H1 (cell line): ENCODE results near the gene TGFB1I1. TPM values are rescaled to one million over a fixed set of nuclear protein-coding genes. Genes with fewer than 3 reads are reported as not detected.

Source experiments
- CTCF ChIA-PET: fragments of 300-600 bp; sonication (Branson Sonifier 250); formaldehyde crosslinking; loops from one replicate; lab custom pipeline; 2021; ENCODE audit not compliant: partially characterized antibody; lab: Charles Lee
- POLR2A ChIA-PET: fragments of 300-600 bp; sonication (Branson Sonifier 250); formaldehyde crosslinking; loops from one replicate; lab custom pipeline; 2021; ENCODE audit warnings: inconsistent platforms; ENCODE audit not compliant: partially characterized antibody; lab: Charles Lee
- DNase-seq, 2 experiments: peaks; one replicate each; pipeline versions ENCODE4 v3.0.0 to v3.0.0-alpha.2; 2010 to 2022; ENCODE audit warnings: low spot score in 2 of 2, low read depth in 1 of 2, mixed read lengths in 1 of 2
- FAIRE-seq: peaks from 2 replicates; lab custom pipeline; 2011; peaks lifted over from hg19 to GRCh38; lab: Jason Lieb, UNC
- H2AFZ ChIP-seq: 2 replicates; pipeline ENCODE4 v1.8.1; 2012; ENCODE audit warnings: low read length, inconsistent platforms
- H2AK5ac ChIP-seq: 2 replicates; pipeline ENCODE4 v1.6.1; 2013; ENCODE audit warnings: low read depth, low read length
- H2BK120ac ChIP-seq: replicated peaks from 2 replicates; pipeline ENCODE3; 2013; ENCODE audit warnings: low read depth, low read length, inconsistent platforms
- H2BK12ac ChIP-seq: 2 replicates; pipeline ENCODE4 v1.6.1; 2013; ENCODE audit warnings: low read depth, low read length
- H2BK15ac ChIP-seq: 2 replicates; pipeline ENCODE4 v1.6.1; 2013; ENCODE audit warnings: low read length
- H2BK20ac ChIP-seq: 2 replicates; pipeline ENCODE4 v1.6.1; 2013; ENCODE audit warnings: low read length
- H2BK5ac ChIP-seq: 2 replicates; pipeline ENCODE4 v1.6.1; 2013; ENCODE audit warnings: low read depth, low read length
- H3K14ac ChIP-seq: 2 replicates; pipeline ENCODE4 v1.6.1; 2013; ENCODE audit warnings: inconsistent platforms; ENCODE audit not compliant: insufficient read length
- H3K18ac ChIP-seq: 2 replicates; pipeline ENCODE4 v1.6.1; 2013; ENCODE audit warnings: low read length; ENCODE audit errors: extremely low read depth
- H3K23ac ChIP-seq: 2 replicates; pipeline ENCODE4 v1.6.1; 2013; ENCODE audit warnings: inconsistent platforms; ENCODE audit not compliant: insufficient read length
- H3K23me2 ChIP-seq: 2 replicates; pipeline ENCODE4 v1.6.1; 2013; ENCODE audit warnings: low read depth, low read length
- H3K27ac ChIP-seq: 2 replicates; pipeline ENCODE4 v1.6.1; 2011; ENCODE audit warnings: low read depth, low read length, inconsistent platforms
- H3K27me3 ChIP-seq, 4 experiments: replicated peaks in 1 of 4; 1 replicate in 1 of 4; 2 replicates in 3 of 4; pipeline versions ENCODE4 v1.6.1 to v1.8.1; 2011 to 2013; ENCODE audit warnings: low read length in 3 of 4, mild to moderate bottlenecking in 3 of 4, inconsistent platforms in 2 of 4, mixed read lengths in 2 of 4, moderate library complexity in 1 of 4; ENCODE audit not compliant: control insufficient read depth in 3 of 4, insufficient read depth in 3 of 4; ENCODE audit errors: extremely low read depth in 1 of 4
- H3K36me3 ChIP-seq, 4 experiments: 2 replicates each; pipeline versions ENCODE4 v1.6.1 to v1.8.1; 2011 to 2013; ENCODE audit warnings: mild to moderate bottlenecking in 4 of 4, low read length in 3 of 4, moderate library complexity in 2 of 4, control low read depth in 1 of 4, inconsistent platforms in 1 of 4; ENCODE audit not compliant: insufficient read depth in 4 of 4, control insufficient read depth in 2 of 4
- H3K4ac ChIP-seq: replicated peaks from 2 replicates; pipeline ENCODE3; 2013; ENCODE audit warnings: low read length, low read depth, mixed read lengths, inconsistent platforms; ENCODE audit not compliant: insufficient read length
- H3K4me1 ChIP-seq, 4 experiments: replicated peaks in 1 of 4; 1 replicate in 1 of 4; 2 replicates in 3 of 4; pipeline versions ENCODE4 v1.6.1 to v1.8.1; 2011 to 2013; ENCODE audit warnings: low read length in 3 of 4, inconsistent platforms in 2 of 4, mixed read lengths in 1 of 4; ENCODE audit not compliant: insufficient read depth in 4 of 4, control insufficient read depth in 3 of 4
- H3K4me2 ChIP-seq, 2 experiments: 2 replicates each; pipeline versions ENCODE4 v1.6.1 to v1.8.1; 2011 to 2013; ENCODE audit warnings: low read depth in 2 of 2, low read length in 2 of 2, control low read depth in 1 of 2, inconsistent platforms in 1 of 2, mild to moderate bottlenecking in 1 of 2; ENCODE audit not compliant: insufficient read depth in 1 of 2
- H3K4me3 ChIP-seq, 4 experiments: fragments of 200-600, 300-600 bp in 1 of 4; sonication (generic), shearing (Covaris generic), sonication (Bioruptor Twin) in 1 of 4; 2 replicates each; pipeline versions ENCODE4 v1.5.1 to v1.8.1; 2011 to 2016; ENCODE audit warnings: low read length in 4 of 4, low read depth in 3 of 4, control low read depth in 2 of 4, inconsistent platforms in 2 of 4, mild to moderate bottlenecking in 2 of 4, mixed read lengths in 1 of 4, moderate library complexity in 1 of 4; ENCODE audit not compliant: insufficient read depth in 2 of 4; ENCODE audit errors: extremely low read depth in 1 of 4
- H3K56ac ChIP-seq: replicated peaks from 2 replicates; pipeline ENCODE3; 2013; ENCODE audit warnings: low read depth, mild to moderate bottlenecking, mixed read lengths, low read length, inconsistent platforms; ENCODE audit not compliant: insufficient read length
- H3K79me1 ChIP-seq: 2 replicates; pipeline ENCODE4 v1.6.1; 2013; ENCODE audit warnings: low read depth, low read length, control low read depth
- H3K79me2 ChIP-seq, 2 experiments: 2 replicates each; pipeline versions ENCODE4 v1.6.1 to v1.8.1; 2012 to 2013; ENCODE audit warnings: low read length in 2 of 2, mild to moderate bottlenecking in 2 of 2, inconsistent platforms in 1 of 2; ENCODE audit not compliant: insufficient read depth in 2 of 2, control insufficient read depth in 1 of 2
- H3K9ac ChIP-seq, 4 experiments: replicated peaks in 1 of 4; 1 replicate in 1 of 4; 2 replicates in 3 of 4; pipeline versions ENCODE4 v1.6.1 to v1.8.1; 2011 to 2013; ENCODE audit warnings: low read depth in 3 of 4, low read length in 3 of 4, control low read depth in 2 of 4, mild to moderate bottlenecking in 2 of 4, moderate library complexity in 2 of 4, inconsistent platforms in 1 of 4; ENCODE audit errors: extremely low read depth in 1 of 4
- H3K9me3 ChIP-seq, 2 experiments: 2 replicates each; pipeline versions ENCODE4 v1.6.1 to v1.8.1; 2012 to 2013; ENCODE audit warnings: mild to moderate bottlenecking in 2 of 2, moderate library complexity in 2 of 2, control low read depth in 1 of 2, inconsistent platforms in 1 of 2, low read depth in 1 of 2, low read length in 1 of 2, mixed read lengths in 1 of 2; ENCODE audit not compliant: insufficient read depth in 2 of 2
- H4K20me1 ChIP-seq, 2 experiments: replicated peaks in 1 of 2; 2 replicates each; pipeline versions ENCODE3 to v1.8.1; 2011 to 2013; ENCODE audit warnings: inconsistent platforms in 2 of 2, low read length in 2 of 2, mild to moderate bottlenecking in 1 of 2; ENCODE audit not compliant: insufficient read depth in 2 of 2, control insufficient read depth in 1 of 2
- H4K5ac ChIP-seq: 2 replicates; pipeline ENCODE4 v1.6.1; 2013; ENCODE audit warnings: low read length, low read depth, mixed read lengths, inconsistent platforms; ENCODE audit not compliant: insufficient read length
- H4K8ac ChIP-seq: 2 replicates; pipeline ENCODE4 v1.8.0; 2013; ENCODE audit warnings: mild to moderate bottlenecking, moderate library complexity, low read length, inconsistent platforms; ENCODE audit not compliant: insufficient read depth; ENCODE audit errors: extremely low read depth
- H4K91ac ChIP-seq: replicated peaks from 2 replicates; pipeline ENCODE3; 2013; ENCODE audit warnings: low read length, mixed read lengths, inconsistent platforms; ENCODE audit not compliant: insufficient read length
- ASH2L ChIP-seq: fragments of 200-600, 300-600 bp; sonication (generic); IDR thresholded peaks from one replicate; pipeline ENCODE4 v1.7.1; 2017; ENCODE audit warnings: low read length
- EZH2 ChIP-seq: fragments of 200-600 bp; sonication (generic); IDR thresholded peaks from 2 replicates; pipeline ENCODE4 v1.7.1; 2012; ENCODE audit warnings: low read depth, mild to moderate bottlenecking, moderate library complexity, low read length, inconsistent platforms; ENCODE audit not compliant: severe bottlenecking
- HDAC6 ChIP-seq: IDR thresholded peaks from one replicate; pipeline ENCODE4 v1.7.1; 2012; ENCODE audit warnings: low read depth, mild to moderate bottlenecking, inconsistent platforms, low read length, moderate library complexity
- NANOG ChIP-seq: IDR thresholded peaks from 2 replicates; pipeline ENCODE4 v1.6.1; 2011; ENCODE audit warnings: low read length, low read depth, mild to moderate bottlenecking, inconsistent platforms; ENCODE audit not compliant: insufficient read depth, poor library complexity, severe bottlenecking
- POLR2A ChIP-seq, 2 experiments: IDR thresholded peaks; 1 replicate in 1 of 2; 2 replicates in 1 of 2; pipeline ENCODE4 v1.6.1; 2011; ENCODE audit warnings: low read depth in 2 of 2, low read length in 2 of 2, mild to moderate bottlenecking in 2 of 2; ENCODE audit errors: control extremely low read depth in 1 of 2
- RBBP5 ChIP-seq: IDR thresholded peaks from 2 replicates; pipeline ENCODE4 v1.7.1; 2012; ENCODE audit warnings: low read depth, mild to moderate bottlenecking, inconsistent platforms, low read length, moderate library complexity, borderline replicate concordance
- RNF2 ChIP-seq: fragments of 200-900, 300-1000 bp; sonication (generic); IDR thresholded peaks from 2 replicates; pipeline ENCODE4 v1.7.1; 2016; ENCODE audit warnings: borderline replicate concordance, low read depth, mild to moderate bottlenecking, antibody characterized with exemption, low read length; ENCODE audit not compliant: poor library complexity, severe bottlenecking; ENCODE audit errors: missing control alignments
- SRF ChIP-seq: IDR thresholded peaks from 2 replicates; pipeline ENCODE4 v1.6.1; 2011; ENCODE audit warnings: mild to moderate bottlenecking, low read depth, low read length, moderate library complexity
- TAF1 ChIP-seq: IDR thresholded peaks from 2 replicates; pipeline ENCODE4 v1.6.1; 2011; ENCODE audit warnings: mild to moderate bottlenecking, low read depth, low read length
- TBP ChIP-seq: IDR thresholded peaks from 2 replicates; pipeline ENCODE4 v1.6.1; 2011; ENCODE audit warnings: low read depth, low read length, improper control_type of control experiment
- WGBS, 2 experiments: shearing (Covaris generic) in 1 of 2; methylation state at CpG; one replicate each; pipeline versions ENCODE4 v1.1.6 to v1.1.7; 2013 to 2015; ENCODE audit warnings: low lambda C conversion rate in 2 of 2, mixed read lengths in 2 of 2, inconsistent platforms in 1 of 2, low coverage in 1 of 2, missing lambda C conversion rate in 1 of 2; ENCODE audit not compliant: insufficient replicate concordance in 2 of 2, insufficient coverage in 1 of 2, insufficient read length in 1 of 2; ENCODE audit errors: extremely low coverage in 1 of 2, missing lambda C conversion rate in 1 of 2; 5-methylcytosine and 5-hydroxymethylcytosine counted together
- polyA plus RNA-seq, 7 experiments: library from polyadenylated mRNA; depleted of rRNA in 3 of 7; stranded (reverse) in 5 of 7; unstranded in 2 of 7; fragments of >200 nt in 5 of 7; fragments of 200-250 nt in 2 of 7; gene quantifications; 1 replicate in 5 of 7; 2 replicates in 1 of 7; 4 replicates in 1 of 7; pipeline versions ENCODE4 v1.2.1 to v1.2.3, GENCODE V29; 2011 to 2013; ENCODE audit warnings: missing spikeins in 2 of 7, mixed read lengths in 2 of 7
- total RNA-seq: library from RNA; stranded (reverse); fragmentation: NEBNext Ultra II Directional; extraction: Animal tissue kit (Norgen Biotek cat#: 25700); gene quantifications from 2 replicates; pipeline ENCODE4 v1.2.1, GENCODE V29; 2021

Gene TGFB1I1
- total and polyA plus RNA-seq, 2 of the 8 experiments (the other 6 are each of a cell fraction or from before 2014, with no cell fraction given), result 5.6 to 5.8 TPM

DNA sequence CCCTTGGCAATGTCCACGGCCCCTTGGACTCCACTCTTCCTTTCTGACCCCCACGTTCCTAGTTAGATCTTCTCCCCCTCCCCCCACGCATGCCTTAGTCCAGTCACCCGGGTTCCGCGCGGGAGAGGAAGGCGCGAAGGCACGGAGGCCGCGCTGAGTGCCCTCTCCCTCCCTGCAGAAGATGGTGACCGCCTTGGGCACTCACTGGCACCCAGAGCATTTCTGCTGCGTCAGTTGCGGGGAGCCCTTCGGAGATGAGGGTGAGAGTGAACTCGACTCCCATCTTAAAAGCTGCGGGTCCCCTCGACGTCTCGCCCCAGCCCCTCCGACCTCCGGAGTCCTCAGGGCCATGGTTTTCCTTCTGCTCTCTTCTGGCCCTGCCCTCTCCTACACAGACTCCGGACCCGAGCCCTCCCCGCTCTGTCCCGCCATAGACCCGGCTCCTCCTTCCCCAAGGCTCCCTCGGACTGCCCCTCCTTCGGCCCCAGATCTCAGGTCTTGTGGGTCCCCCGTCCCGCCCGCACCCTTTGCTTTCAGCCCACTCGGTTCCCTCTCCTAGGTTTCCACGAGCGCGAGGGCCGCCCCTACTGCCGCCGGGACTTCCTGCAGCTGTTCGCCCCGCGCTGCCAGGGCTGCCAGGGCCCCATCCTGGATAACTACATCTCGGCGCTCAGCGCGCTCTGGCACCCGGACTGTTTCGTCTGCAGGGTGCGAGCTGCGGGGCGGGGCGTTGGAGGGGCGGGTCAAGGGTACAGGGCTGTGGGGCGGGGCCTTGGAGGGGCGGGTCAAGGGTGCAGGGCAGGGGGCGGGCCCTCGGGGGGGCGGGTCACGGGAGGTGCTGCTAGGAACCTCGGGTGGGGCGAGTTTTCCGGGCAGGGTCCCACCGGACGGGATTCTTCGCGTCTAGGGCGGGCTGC lies 4.6 kb downstream of the TGFB1I1 start:
- Histone ChIP-seq H3K27me3 (peaks cover 2 to 49% (median 35%) of the 10 kb centered on the region in 4 experiments), H2BK120ac (no peak overlapping the region), H3K79me2 (no peaks in the 10 kb centered on the region), H2BK12ac (peak overlapping the region; percentile 39; the same call in 1 of the 2 replicates), H3K9ac (no peak overlapping the region; a peak in 1 of 7 replicates), H3K4me2 (peak overlapping the region; percentile 62 to 99), H4K5ac (peak overlapping the region; percentile 41), H2BK15ac (no peak overlapping the region), H4K8ac (peak overlapping the region; percentile 71), H3K14ac (no peak overlapping the region), H3K23ac (no peak overlapping the region), H3K4me3 (peak overlapping the region; percentile 54 to 79 (median 64)), H2AK5ac (no peak overlapping the region), H3K56ac (peak overlapping the region; percentile 24), H3K4me1 (peaks cover 0 to 8% (median 3%) of the 10 kb centered on the region in 4 experiments; a peak in 5 of 7 replicates), H3K9me3 (no peaks in the 10 kb centered on the region), H4K91ac (peak overlapping the region; percentile 82), H3K4ac (peak overlapping the region; percentile 28), H3K27ac (no peak overlapping the region), H2BK5ac (no peak overlapping the region), H3K18ac (peak overlapping the region; percentile 62), H2AFZ (peak overlapping the region; percentile 43; the same call in 1 of the 2 replicates), H3K23me2 (peaks cover 19% of the 10 kb centered on the region; the same call in 1 of the 2 replicates), H4K20me1 (peaks cover 0 to 4% of the 10 kb centered on the region in 2 experiments), H2BK20ac (no peak overlapping the region), H3K36me3 (no peaks in the 10 kb centered on the region), H3K79me1 (no peaks in the 10 kb centered on the region)
- FAIRE-seq, result no peak
- CTCF ChIA-PET, result interaction anchor here (0.6 to 5.1 kb wide), 11 partner anchors 11 to 432 kb away, joined by 3 to 35 read pairs (median 5); partner anchors contain the start of gene ARMC5
- 5% methylated on average over 23 of the region's 68 CpGs; no CpG with 5 or more reads in 1 of the 2 experiments for WGBS, 2 experiments
- peak in 1 of 2 experiments; percentile 86 for DNase-seq
- POLR2A ChIA-PET, result interaction anchor here (0.7 to 6.0 kb wide), 9 partner anchors 11 to 296 kb away, joined by 3 to 40 read pairs (median 4); partner anchors contain the start of genes ARMC5, FUS, RUSF1 and ZNF843
- TF ChIP-seq RBBP5 (no peak; the same call in 1 of the 2 replicates), TBP (peak; percentile 62; the same call in 1 of the 2 replicates), POLR2A (IDR thresholded peaks at IDR 0.05; ENCODE audit: control extremely low read depth in 1 of 2, low read depth in 2 of 2, low read length in 2 of 2) (peak in 1 of 2 experiments; percentile 77; a peak in 2 of 3 replicates), RNF2 (no peak), SRF (no peak), ASH2L (peak; percentile 81), HDAC6 (no peak), TAF1 (peak; percentile 53; the same call in 1 of the 2 replicates), NANOG (no peak), EZH2 (peak; percentile 16)
